ENCODE data around the gene STK40. TPM values are rescaled to one million over a fixed set of nuclear protein-coding genes. Genes with fewer than 3 reads are reported as not detected.

Gene STK40
- total and polyA plus RNA-seq, 9 of the 15 experiments (the other 6 are each of a cell fraction or from before 2014, with no cell fraction given) = 0.69 to 94.3 (median 39.1) TPM

GRCh38 chr1:36433102-36433501, 47.4 kb upstream of the STK40 start (continued):
- TF ChIP-seq ZBTB17 (CRISPR knock-in tag; IDR thresholded peaks at IDR 0.05) (no peak), SP1 (CRISPR knock-in tag; IDR thresholded peaks at IDR 0.05) (no peak)

DNA sequence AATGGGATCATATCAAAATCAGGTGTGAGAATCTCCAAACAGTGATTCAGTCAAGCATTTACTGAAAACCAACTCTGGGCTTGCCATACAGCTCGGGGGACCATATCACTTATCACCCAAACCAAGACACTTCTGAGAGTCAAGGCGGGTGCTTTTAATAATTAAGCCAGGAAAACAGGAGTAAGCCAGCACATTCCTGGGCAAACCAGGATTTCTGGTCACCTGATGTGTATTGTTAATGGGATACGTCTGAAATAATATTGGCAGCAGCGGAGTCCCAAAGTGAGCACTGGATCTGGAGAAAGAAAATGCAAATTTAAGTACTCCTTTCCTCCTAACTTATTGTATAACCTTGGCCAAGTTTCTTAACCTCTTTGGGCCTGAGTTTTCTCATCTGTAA, 46.9 kb upstream of the STK40 start:
- no peak overlapping the region for H3K4me2 ChIP-seq (ENCODE audit: insufficient read depth, low read length)
- intact Hi-C loops (cut with micrococcal nuclease) = no loop called here
- ChIA-PET POLR2A (interaction anchor here (0.9 to 1.3 kb wide), 2 partner anchors 13 kb away, joined by 3 to 4 read pairs; no protein-coding TSS in a partner anchor), CTCF (ENCODE audit: low intra/inter-chr PET ratio) (no interaction called here)
- 13% methylated on average over 4 of the region's 4 CpGs for WGBS (ENCODE audit: insufficient coverage, low coverage, missing lambda C conversion rate)
- ATAC-seq (no peak), DNase-seq (ENCODE audit: extremely low read depth in 1 of 4, low spot score in 3 of 4) (no peak), FAIRE-seq (no peak)
- no peak overlapping the region for H2AFZ ChIP-seq (ENCODE audit: low read depth, low read length)
- in situ Hi-C loops (cut with MboI) = no loop called here
- H3K9me1 ChIP-seq (ENCODE audit: control insufficient read depth, insufficient read depth, low read length) = no peaks in the 10 kb centered on the region
- H3K36me3 ChIP-seq (ENCODE audit: control insufficient read depth, insufficient read depth, low read length) = no peaks in the 10 kb centered on the region
- H3K4me3 ChIP-seq = no peak overlapping the region
- no TSS peak for BruUV-seq (replicated peaks)
- H3K9me3 ChIP-seq (replicated peaks; ENCODE audit: control insufficient read depth, insufficient read depth, low read depth, low read length) = no peaks in the 10 kb centered on the region
- no peaks in the 10 kb centered on the region for H4K20me1 ChIP-seq (replicated peaks; ENCODE audit: control insufficient read depth, insufficient read depth, low read length)
- H3K27me3 ChIP-seq (ENCODE audit: control insufficient read depth in 2 of 2, insufficient read depth in 2 of 2, low read length in 2 of 2) = peaks cover 7 to 17% of the 10 kb centered on the region in 2 experiments; a peak in 4 of 5 replicates
- no peak overlapping the region for H3K27ac ChIP-seq (ENCODE audit: extremely low read depth, low read depth, low read length)
- H3K9ac ChIP-seq (ENCODE audit: insufficient read depth in 1 of 2, low read depth in 2 of 2, low read length in 2 of 2) = no peak overlapping the region
- TF ChIP-seq, protein P1, sequence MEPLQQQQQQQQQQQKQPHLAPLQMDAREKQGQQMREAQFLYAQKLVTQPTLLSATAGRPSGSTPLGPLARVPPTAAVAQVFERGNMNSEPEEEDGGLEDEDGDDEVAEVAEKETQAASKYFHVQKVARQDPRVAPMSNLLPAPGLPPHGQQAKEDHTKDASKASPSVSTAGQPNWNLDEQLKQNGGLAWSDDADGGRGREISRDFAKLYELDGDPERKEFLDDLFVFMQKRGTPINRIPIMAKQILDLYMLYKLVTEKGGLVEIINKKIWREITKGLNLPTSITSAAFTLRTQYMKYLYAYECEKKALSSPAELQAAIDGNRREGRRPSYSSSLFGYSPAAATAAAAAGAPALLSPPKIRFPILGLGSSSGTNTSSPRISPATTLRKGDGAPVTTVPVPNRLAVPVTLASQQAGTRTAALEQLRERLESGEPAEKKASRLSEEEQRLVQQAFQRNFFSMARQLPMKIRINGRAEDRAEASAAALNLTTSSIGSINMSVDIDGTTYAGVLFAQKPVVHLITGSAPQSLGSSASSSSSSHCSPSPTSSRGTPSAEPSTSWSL (CRISPR knock-in tag; IDR thresholded peaks at IDR 0.05; ENCODE audit: borderline replicate concordance) = no peak
- TF ChIP-seq ZNF668 (CRISPR knock-in tag; IDR thresholded peaks at IDR 0.05) = no peak
- no peaks in the 10 kb centered on the region for H3K4me1 ChIP-seq (replicated peaks in 1 of 2; ENCODE audit: control insufficient read depth in 2 of 2, insufficient read depth in 2 of 2, low read length in 2 of 2)
- H3K79me2 ChIP-seq (ENCODE audit: control insufficient read depth, insufficient read depth, low read length) = no peaks in the 10 kb centered on the region
